ENCODE results near the gene SH2D3A.
"Not testable (repeated sequence)": the region's sequence is repeated elsewhere in the genome, so short reads cannot be mapped to it uniquely, and the experiment has no call there.

The SH2D3A gene

DNA sequence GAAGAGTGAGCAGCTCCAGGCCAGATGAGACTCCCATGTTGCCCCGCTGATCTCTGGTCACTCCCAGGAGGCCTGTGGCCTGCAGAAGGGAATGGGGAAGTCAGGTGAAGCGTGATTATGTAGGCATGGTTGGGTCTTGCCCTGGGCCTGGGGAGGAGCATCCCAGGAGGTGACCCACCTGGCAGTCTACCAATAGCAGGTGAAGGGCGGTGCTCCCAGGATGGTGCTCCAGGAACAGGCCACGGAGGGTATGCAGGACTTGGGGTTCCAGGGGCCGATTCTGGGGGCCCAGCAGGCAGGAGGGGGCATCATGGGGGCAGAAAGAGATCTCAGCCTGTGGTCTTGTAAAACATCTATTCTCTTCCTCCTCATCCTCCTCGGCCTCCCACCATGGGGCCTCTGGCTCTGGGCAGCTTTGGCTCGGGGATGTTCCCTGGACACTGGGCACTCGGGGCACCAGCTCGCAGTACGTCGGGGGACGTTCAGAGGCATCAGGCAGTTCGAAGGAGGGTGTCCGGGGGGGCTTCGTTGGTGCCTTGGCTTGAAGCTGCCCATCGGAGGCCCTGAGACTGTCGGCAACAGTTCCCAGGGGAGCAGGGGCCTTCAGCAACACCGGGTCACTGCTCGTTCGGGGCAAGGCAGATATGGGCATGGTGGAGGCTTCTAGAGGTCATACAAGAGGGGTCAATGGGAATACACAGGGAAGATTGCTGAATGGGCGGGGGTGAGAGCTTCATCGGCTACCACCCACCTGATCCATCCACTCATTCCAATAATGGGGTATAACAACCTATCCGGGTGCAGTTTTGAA lies 12.4 kb downstream of the SH2D3A start:
- DNase-seq: no peak

DNA sequence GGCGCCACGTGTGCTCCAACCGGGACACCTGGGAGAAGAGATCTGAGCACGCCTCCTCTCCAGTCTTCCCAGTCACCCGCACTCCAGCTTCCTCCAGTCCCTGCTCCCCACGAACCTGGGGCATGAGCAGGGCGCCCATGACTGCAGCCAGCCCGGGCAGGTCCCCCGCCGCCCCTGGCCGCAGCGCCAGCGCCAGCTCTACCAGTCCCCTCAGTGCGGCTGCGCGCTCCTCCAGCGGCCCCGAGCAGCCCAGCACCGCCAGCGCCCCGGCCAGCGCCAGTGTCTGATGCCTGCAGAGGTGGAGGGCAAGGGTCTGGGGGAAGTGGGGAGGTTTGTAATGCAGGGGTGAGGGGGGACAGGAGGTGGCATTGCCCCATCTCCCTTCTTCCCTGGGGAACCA lies 13.1 kb downstream of the SH2D3A start:
- no peak for DNase-seq

DNA sequence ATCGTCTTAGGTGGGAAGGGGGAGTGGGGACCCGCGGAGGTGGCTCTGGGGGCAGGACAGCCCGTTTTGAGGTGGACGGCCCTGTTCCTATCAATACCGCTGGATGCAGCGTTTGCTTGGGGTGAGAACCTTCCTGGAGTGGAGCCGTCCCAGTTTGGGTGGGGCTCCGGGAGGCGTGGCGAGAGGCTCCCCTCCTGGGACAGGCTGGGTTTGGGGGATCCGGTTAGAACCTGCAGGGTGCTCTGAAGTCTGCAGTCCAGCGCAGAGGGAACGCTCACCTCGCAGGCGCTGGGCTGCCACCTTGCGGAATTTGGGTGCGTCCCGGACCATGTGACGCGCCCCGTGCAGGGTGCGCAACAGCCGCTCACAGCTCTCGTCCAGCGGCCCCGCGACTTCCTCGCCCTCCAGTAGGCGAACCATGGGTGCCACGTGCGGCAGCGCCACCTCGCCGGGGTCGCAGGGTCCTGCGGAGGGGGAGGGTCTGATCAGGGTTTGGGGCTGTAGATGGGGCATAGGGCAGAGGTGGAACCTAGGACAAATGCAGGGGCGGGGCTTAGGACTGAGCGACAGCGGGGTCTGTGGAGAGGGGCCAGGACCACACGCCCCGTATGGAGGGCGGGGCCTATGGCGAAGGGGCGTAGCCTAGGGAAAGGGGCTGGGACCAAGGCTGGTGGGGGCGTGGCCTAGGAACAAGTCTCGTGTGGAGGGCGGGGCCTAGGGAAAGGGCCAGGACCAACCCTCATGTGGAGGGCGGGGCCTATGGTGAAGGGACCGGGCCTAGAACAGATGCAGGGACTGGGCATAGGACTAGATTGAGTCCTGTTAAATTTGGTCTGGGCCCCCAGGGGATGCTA lies 13.8 kb downstream of the SH2D3A start:
- peak in 1 of 14 donors; percentile 31 for DNase-seq

DNA sequence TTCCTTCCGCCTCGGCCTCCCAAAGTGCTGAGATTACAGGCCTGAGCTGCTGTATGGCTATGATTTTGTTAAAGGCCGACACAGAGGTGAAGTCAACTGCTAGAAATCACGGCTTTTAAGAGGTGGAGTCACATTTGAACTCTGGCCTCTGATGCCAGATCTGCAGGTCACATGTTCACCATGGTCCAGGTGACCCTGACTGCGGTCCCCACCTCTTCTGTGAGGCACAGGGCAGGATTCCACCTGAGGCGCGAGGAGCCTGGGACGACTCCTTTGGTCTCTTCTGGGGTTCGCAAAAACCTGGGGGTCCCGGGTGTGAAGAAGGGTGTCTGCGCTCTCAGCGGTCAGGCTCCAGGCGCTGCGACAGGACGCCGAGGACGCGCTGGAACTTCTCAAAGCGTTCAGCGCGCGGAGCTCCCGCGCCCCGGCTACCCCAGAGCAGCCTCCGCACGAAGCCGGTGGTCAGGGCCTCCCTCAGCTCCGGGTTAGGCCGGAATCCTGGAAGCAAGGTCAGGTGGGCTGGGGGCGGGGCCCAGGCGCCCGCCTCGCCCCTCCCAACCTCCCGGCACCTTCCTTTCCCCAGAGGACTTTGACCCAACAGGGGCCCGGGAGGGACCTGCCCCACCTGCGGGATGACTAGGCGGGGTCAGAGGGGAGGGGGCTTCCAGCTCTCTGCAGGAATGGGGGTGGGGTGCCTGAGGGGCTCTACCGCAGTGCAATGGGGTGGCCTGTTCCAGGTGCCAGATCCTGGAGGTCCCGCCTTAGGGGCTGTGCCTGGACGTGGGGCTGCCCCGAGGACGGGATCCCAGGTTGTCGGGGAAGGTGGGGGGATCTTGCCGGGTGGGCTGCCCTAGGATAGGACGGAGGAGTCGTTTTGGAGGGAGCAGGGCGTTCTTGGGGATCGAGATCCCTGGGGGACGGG lies 14.7 kb downstream of the SH2D3A start:
- DNase-seq: no peak

- DNase-seq: no peak
Measured at GRCh38 chr19:6751189-6751588, 16.0 kb downstream of the SH2D3A start.

DNA sequence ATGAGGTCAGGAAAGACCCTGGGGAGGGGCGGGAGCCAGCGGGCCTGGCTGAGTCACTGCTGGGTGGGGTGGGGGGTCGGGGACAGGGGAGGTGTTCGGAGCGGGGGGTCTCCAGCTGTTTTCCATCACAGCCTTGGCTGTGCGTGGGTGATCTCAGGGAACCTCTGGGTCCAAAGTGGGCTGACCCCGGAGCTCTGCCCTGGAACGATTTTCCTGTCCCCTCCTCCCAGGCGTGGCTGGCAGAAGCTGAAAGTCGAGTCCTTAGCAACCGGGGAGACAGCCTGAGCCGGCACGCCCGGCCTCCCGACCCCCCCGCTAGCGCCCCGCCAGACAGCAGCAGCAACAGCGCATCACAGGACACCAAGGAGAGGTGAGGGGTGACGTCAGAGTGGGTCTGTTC lies 17.2 kb downstream of the SH2D3A start:
- DNase-seq: no peak

GRCh38 chr19:6748543-6748942 lies 18.7 kb downstream of the SH2D3A start:
- DNase-seq: not testable (repeated sequence)

DNA sequence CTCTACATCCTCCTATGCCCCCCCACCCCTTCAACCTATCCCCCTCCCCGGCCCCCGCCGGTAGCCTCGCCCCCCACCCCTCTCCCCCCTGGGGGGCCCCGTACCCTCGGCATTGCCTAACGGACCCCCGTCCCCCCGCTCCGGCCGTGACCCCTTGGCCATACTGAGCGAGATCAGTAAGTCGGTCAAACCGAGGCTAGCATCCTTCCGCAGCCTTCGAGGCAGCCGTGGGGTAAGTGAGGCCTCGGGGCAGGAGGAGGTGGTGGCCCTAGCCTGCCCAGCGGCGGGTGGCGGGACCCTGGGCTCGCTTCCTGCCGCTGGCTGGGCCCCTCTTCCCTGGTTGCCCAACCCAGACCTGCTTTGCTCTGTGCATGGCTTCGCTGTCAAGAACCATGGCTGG lies 21.3 kb downstream of the SH2D3A start:
- no peak for DNase-seq

- DNase-seq: peak in 12 of 14 donors; percentile 7 to 77 (median 44)
Measured at GRCh38 chr19:6744381-6745301, 22.6 kb downstream of the SH2D3A start.

- no peak for DNase-seq
Measured at GRCh38 chr19:6743714-6744380, 23.4 kb downstream of the SH2D3A start.

DNA sequence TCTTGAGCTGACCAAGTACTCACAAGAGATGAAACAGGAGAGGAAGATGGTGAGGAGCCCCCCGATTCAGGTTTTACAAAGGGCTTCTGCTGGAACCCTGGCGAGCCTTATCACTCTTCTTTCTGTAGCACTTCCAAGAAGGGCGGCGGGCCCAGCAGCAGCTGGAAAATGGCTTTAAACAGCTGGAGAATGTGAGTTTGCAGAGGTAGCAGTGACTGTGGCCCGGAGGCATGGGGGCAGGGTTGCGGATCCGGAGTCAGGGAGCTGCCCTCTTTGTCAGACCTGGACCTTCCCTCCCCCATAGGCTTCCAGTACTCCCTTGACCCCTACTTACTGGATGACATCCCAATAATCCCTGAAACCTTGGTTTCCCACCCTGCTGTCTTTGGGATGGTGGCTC lies 24.2 kb downstream of the SH2D3A start:
- no peak for DNase-seq

GRCh38 chr19:6740589-6741343 lies 26.5 kb downstream of the SH2D3A start:
- peak in 4 of 14 donors; percentile 3 to 68 (median 27) for DNase-seq

DNA sequence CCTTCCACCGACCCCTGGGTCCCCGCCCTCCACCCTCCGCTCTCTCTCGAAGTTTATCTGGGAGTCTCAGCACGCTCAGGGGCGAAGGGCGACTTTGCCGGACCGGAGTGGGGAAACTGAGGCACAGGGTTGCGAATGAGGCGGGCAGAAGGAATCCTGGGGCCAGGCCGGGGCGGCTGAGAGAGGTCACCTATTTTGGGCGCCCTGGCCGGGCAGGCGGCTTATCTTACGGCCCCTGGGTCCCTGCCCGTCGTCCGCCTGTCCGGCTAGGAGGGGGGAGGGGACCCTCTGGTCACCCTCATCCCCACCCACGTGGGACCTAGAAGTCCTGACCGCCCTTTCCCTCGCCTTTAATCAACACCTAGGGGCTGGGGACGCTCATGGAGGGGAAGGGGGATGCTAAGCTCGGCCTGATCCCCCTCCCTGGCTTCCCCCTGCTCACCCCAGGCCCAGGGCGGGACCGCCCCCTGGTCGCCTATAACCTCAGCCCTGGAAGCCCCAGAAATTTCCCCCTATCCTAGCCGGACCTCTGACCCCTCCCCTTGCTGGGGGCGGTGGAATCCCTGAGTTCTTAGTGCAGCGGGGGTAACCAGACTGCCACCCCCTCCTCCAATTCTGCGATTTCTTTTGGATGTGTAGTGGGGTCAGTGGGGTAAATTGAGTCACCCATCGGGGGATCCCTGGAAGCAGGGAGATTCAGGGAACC lies 27.2 kb downstream of the SH2D3A start:
- peak in 1 of 14 donors; percentile 38 for DNase-seq

GRCh38 chr19:6739390-6739882 lies 27.8 kb downstream of the SH2D3A start, which contains the start of gene TRIP10:
Gene TRIP10 (plus strand): TSS chr19:6739680. CDS start chr19:6739762, 82 bp downstream.
- DNase-seq: peak in 12 of 14 donors; percentile 22 to 84 (median 52)

DNA sequence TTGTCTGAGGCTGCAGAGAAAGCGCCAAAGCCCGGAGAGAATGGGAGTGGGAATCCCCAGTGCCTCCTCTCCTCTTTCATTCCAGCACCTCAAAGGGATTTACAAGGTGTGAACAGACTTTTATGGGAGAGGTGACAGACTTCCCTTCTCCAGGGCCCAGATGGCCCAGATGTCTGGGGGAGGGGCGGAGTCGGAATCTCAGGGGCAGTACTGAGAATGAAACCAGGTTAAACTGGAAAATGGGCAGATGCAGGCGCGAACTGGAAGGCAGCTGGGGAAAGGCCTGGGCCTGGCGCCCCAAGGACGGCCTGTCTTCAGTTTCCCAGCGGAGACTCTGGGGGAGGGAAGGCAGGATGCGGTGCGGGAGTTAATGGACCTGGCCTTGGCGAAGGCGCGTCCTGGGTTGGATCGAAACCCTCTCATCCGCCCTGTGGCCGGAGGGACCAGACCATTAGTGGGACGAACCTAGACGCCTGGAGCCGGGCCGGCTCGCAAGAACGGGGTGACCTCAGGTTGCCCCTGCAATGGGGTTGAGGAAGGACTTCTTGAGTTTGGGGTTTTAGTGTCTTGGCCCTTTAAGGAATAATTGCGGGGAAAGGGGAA lies 28.3 kb downstream of the SH2D3A start:
- DNase-seq: peak in 4 of 14 donors; percentile 46 to 65 (median 56)

GRCh38 chr19:6737873-6738786 lies 29.1 kb downstream of the SH2D3A start:
- DNase-seq: peak in 11 of 14 donors; percentile 35 to 96 (median 63)

- DNase-seq: peak; percentile 96 to 100 (median 99)
Measured at GRCh38 chr19:6737284-6737872, 29.9 kb downstream of the SH2D3A start, which contains the start of gene GPR108. Gene GPR108 (minus strand): TSS chr19:6737580. CDS start chr19:6737576, 4 bp downstream.
